Activated CD4-positive, alpha-beta T cell treated with anti-CD3 and anti-CD28 coated beads, Interleukin-2, amount 50 U/mL, for 4 hours (primary cell): ENCODE measurements around the gene DSN1.
A peak's percentile ranks its signal among the peaks of the same experiment; 100 is the strongest.

Experiments used
- DNase-seq, 2 experiments: peaks; one replicate each; pipeline ENCODE4 v3.0.0-alpha.2; 2020

DSN1 gene

DNA sequence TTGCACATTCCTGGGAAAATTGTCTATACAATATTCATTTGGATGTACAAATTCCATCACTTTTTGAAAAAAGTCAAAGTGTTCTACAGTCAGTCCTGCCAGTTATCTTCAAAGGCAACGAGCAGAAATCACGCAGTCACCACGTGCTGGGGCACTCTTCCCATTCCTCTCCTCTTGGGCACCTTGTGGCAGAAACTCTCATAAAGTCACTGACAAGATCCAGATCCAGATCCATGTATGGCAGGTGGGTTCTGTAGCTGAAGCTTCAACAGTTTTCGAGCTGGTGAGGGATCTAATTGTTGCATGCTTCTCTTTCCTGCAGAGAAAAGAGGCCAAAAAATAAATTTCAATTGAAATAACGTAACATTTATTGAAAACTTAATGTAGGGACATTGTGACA is 21.0 kb downstream of the DSN1 start:
- no peak for DNase-seq

DNA sequence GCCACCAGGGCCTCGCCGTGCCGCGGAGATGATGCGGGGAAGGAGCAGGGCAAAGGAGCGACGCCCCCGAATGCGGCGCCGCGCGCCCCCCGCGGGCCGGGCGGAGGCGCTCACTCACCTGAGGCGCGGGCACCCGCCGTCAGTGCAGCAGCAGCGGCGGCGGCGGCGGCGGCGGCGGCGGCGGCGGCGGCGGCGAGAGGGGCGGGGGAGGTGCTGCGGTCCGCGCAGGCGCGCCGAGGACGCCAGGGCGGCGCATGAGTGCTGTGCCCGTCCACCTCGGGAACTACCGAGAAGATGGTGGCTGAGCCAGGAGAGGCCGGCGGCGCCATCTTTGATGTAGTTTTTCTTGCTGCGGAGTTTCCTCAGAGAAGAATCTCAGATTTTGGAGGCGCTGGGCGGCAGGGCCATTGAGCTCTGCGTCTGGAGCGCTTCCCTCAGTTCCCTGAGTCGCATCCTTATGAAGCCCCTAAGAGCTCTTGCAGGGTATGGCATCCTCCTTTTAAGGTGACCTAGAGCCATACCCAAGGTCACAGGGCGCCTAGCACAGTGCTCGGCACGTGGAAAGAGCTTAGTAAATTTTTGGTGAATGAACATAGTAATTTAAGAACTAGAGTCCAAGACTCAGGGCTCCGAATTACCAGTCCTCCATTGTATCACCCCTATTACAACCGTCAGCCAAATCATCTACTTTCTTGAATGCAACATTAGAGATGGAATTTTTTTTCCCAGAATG is 27.5 kb downstream of the DSN1 start, which contains the start of gene NDRG3:
NDRG3 (minus strand) TSS at position 164 of the 733 bp plus-strand sequence. CDS start 24,355 bp downstream, outside the sequence.
- DNase-seq: peak; percentile 90 to 91

DNA sequence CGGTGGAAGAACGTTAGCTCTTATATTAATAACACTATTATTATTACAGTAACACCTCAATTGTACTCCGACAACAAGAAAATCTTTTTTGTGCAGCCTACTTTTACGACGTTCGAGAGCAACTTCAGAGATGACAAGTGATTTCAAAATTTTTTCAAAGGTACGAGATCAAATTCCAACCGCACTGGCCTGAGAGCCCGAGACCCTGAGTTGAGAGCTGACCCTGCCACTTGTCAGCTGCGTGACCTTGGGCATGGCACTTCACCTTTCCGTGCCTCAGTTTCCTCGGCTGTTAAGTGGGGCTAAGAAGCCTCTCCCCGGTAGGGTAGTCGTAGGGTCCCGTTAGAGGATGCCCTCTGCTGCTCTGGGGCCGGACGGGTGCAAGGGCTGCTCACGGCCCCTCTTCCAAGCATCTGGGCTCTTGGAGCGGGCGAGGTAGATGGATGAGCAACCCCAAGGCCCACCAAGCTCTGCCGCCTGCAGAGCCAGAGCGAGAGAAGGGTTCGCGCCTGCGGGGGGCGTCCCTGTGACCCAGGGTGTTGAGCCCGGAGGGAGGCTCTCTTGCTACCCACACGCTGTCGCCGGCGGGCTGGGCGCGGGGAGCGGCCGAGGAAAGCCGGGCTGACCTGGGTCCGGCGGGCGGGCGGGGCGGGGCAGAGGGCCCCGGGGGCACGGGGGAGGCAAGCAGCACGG is 28.2 kb downstream of the DSN1 start:
- peak in 1 of 2 experiments; percentile 13 for DNase-seq

DNA sequence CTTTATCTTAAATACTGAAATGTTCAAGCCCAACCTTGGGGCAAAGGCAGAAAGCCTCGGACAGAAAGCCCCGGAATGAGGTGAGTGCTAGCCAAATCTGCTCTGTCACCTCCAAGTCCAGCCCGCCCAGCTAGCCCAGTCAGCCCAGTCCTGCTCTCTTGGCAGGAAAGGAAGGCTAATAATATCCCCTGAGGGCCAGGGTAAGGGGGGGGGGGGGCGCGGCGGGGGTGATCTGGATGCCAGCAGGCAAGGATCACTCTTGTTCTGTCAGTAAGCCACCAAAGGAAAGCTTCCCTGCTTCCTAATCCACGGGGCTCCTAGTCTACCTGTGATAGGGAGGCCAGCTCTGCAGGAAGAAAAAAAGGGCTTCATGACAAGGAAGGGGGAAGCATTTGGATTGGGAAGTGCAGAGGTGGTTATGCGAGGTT is 28.8 kb downstream of the DSN1 start:
- no peak for DNase-seq

DNA sequence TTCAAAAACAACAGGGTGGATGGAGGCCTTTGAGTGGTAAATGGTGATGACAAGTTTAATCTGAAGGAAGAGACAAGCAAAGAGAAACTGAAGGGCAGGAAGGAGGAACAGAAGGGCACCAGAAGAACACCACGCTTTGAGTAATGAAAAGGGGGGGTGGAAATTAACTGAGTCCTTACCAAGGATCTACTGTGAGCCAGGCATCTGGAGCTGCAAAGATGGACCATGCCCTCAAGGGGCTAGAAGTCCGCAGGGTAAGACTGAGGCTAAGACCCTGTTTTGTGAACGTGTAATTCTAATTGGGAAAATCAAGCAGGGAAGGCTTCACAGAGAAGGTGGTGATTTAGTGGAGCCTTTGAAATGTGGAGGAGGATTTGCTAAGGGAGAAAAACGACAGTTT is 29.3 kb downstream of the DSN1 start:
- no peak for DNase-seq

DNA sequence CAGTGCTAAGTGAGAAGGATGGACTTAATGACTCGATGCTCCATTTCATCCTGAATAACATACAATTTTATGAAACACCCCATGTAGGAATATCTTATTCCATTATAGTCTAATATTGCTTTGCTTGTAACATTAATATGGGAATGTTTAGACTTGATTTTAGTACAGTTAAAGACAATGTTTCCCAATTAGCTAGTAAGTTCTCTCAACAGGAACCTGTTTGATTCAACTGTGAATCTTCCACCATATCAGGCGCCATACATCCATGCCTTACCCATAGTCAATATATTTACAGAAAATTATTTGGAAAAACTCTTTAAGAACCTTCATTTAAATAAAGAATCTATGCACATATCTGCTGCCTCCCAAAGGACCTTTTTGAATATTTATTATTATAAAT is 31.0 kb downstream of the DSN1 start:
- no peak for DNase-seq

DNA sequence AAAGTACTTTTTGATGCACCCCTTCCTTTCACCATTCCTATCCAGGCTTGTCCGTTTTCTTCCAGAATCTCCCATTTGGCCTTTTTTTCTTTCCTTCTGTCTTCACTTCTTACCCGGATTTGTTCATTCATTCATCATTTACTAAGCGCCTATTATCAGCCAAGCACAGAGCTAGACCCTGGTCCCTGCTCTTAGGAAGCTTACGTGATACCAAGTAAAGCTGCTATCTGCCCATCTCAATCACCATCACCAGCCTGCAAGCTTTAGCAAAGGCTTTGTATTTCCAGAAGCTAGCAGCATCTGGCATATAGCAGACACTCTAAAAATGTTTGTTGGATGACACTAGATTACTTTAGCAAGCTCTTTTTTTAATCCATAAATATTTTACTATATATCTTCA is 32.5 kb downstream of the DSN1 start:
- no peak for DNase-seq

DNA sequence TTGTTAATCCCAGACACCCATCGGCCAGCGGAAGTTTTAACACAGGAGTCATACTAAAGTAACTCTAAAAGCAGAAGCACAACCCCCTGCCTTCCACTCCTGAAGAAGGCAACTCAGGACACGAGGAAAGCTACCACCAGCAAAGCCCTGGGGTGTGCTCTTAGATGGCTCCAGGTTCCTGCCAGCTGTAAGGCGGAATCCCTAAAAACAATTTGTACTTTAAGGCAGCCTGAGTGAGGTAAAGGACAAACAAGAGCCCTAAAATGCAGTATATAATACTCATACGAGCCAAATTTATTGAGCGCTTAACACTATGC is 36.4 kb downstream of the DSN1 start:
- no peak for DNase-seq

DNA sequence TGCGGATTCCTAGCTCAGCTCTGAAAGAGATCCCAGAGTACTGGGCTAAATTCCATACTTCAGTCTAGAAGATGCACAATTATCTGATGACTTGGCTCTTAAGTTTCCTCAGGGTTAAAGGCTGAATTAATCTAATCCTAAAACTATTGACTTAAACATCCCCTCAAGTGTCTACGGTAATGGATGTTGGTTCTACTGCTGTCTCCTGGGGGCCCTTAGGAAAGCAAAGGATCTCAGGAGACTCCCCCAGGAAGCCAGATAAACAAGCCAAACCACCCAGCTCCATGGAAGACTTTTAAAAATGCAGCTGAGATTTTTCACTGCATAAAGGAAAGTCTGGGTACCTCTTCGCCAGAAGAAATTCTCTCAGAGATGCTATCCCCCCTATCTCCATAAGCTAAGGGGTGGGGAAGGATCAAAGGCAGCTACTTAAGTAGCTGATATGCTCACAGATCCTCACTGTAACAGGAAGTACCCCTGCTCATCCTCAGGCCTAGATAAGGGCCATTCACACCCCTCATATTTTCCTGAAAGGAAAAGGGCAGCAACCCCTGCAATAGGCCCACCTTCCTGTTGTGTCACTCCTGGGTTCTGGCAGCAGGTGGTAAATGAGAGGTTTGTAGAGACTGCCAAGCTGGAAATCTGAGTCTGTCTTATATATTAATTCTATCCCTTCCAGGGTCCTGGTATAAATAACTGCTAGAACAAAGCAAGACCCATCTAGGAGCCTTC is 36.9 kb downstream of the DSN1 start:
- DNase-seq: no peak

DNA sequence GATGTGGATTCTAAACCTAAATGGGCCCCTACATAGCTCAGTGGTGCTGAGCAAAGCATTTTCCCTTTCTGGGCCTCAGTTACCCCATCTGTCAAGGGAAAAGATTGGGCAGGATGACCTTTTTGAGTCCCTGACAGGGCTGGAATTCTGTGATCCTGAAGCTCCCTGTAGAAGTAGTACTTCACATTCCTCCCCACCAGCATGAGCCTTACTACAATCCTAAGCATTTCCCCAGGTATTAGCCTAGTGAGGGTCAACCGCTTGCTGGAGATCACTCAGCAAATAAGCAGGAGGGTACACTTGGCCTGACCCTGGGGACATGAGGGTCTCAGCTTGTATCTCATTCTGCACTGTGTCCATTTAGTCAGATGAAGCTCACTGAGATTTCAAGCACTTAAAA is 41.1 kb downstream of the DSN1 start:
- no peak for DNase-seq

DNA sequence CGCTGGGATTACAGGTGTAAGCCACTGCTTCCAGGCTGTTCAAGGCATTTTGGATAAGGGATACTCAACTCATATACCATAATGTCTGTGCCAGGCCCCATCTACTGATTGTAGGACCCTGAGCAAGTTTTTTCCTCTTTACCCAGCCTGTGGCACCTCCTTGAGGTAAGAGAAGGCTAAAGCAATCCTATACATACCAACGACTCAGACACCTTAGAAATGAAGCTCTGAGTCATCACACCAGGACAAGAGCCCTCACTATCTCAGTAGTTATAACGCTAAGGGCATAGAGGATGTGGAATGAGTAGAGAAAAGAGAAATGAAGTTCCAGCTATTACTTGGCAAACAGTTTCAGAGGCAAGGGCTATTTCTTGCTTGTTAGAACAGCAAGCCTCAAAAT is 44.6 kb downstream of the DSN1 start:
- DNase-seq: no peak

DNA sequence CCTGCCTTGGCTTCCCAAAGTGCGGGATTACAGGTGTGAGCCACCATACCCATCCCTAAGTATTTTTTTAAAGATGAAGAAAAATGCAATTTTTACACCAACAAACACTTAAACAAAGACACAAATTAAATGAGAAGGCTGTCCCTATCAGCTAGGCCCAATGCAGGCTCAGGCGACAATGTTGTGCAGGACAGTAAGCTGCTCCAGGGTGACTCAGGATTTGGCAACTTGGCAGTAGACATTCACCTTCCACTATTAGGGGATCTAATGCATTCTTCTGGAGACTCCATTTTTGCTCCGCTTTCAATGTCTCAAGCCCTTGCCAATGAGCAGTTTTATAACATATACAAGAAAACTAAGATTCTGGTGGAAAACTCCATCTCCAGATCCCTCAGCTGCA is 47.4 kb downstream of the DSN1 start:
- no peak for DNase-seq

DNA sequence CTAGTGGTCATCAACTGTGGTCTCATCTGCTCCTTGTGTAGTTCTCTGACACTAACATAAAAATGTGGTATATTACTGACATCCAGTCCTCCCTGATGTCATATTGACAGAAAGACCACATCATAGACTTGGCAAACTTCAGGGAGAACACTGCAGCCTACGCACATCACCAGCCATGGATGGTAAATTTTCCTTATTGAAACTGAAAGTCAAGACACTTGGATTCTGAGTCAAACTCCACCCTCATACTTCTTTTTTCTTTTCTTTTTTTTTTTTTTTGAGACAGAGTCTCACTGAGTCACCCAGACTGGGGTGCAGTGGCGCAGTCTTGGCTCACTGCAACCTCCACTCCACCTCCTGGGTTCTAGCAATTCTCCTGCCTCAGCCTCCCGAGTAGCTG is 53.1 kb downstream of the DSN1 start:
- DNase-seq: no peak

DNA sequence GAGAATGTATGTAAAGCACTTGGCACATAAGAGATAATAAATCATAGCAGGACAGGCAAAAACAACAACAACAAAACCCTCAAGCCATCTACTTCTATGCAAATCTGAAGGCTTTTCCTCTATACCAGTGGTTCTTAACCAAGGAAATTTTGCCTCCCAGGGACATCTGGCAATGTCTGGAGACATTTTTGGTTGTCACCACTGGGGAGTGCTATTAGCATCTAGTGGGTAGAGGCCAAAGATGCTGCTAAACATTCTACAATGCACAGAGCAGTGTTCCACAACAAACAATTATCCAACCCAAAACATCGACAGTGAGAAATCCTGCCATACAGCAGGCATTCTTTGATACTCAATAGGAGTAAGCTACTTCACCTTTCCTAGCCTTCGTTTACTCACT is 55.9 kb downstream of the DSN1 start:
- DNase-seq: no peak

DNA sequence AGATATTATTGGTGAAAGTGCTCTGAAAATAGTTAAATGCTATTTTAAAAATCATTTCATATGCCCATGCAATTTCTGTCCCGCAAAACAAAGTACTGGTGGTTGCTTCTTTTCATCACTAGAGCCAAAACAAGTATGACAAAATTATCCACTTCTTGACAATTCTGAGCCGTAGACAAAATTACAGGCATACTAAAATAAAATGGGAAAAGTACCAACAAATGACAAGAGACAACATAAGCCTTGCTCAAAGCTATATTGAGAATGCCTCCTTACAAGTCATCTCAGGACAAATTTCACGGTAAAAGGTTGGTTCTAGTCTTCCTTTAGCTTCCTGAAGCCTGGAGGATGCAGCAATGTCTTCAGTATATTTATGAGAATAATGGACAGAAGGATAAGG is 56.5 kb downstream of the DSN1 start:
- no peak for DNase-seq

DNA sequence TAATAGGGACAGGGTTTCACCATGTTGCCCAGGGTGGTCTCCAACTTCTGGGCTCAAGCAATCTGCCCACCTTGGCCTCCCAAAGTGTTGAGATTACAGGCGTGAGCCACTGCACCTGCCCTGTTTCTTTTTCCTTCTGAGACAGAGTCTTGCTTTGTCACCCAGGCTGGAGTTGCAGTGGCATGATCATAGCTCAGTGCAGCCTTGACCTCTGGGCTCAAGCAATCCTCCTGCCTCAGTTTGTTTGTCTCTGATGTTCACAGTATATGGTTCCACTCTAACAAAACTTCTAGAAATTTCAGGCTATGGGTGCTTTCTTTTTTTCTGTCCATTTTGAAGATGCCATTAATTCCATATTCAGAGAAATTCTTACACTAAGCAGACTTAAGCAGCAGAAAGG is 60.8 kb downstream of the DSN1 start:
- DNase-seq: no peak

DNA sequence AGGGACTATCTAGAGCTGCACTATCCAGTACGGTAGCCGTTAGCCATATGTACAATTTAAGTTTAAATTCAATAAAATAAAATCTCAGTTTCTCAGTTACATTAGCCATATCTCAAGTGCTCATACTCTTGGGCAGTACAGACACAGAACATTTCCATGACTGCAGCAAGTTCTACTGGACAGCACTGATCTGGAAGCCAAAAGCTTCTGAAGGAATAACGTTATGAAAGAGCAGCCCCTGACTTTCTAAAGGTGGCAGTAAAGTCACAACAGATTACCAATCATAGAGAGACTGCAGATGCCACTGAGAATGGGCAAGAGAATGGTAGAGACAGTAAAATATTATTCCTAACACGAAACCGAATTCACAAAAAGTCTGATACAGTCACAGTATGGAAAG is 64.4 kb downstream of the DSN1 start:
- no peak for DNase-seq

DNA sequence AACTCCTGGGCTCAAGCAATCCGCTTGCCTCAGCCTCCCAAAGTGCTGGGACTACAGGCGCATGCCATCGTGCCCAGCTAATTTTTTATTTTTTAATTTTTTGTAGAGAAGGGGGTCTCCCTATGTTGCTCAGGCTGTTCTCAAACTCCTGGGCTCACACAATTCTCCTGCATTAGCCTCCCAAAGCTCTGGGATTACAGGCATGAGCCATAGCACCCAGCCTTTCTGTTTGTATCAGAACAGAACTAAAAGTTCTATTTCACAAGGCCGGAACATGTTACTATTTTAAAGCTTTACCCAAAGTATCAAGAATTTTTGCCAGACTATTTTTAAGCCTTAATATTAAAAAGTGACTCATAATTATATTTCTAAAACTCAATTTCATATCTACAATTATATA is 70.0 kb downstream of the DSN1 start:
- no peak for DNase-seq
